ENCODE data around the gene TECPR2. TPM values are rescaled to one million over a fixed set of nuclear protein-coding genes. Genes with fewer than 3 reads are reported as not detected.

The TECPR2 gene
- total RNA-seq, 1 donor from 2014 or later: 19.9 TPM

DNA sequence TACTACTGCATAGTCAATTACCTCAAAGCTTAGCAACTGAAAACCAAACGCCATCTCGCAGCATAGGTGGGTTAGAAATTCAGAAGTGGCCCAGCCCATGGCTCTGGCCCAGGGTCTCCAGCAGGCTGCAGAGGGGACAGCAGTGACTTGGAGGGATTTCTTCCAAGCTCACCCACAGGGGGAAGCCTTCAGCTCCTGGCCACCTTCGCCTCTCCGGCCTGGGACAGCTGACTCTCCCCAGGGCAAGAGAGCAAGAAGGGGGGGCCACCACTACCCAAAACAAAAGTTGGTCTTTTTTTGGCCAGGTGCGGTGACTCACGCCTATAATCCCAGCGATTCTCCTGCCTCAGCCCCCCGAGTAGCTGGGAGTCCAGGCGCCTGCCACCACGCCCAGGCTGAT, 179.0 kb downstream of the TECPR2 start:
- Mint-ChIP-seq H3K4me3 (ENCODE audit: unreplicated experiment) (no peak overlapping the region), H3K27me3 (ENCODE audit: low read depth, unreplicated experiment) (peaks cover 25% of the 10 kb centered on the region), H3K36me3 (ENCODE audit: low read depth, unreplicated experiment) (no peaks in the 10 kb centered on the region), H3K9me3 (ENCODE audit: unreplicated experiment) (no peaks in the 10 kb centered on the region), H3K4me1 (ENCODE audit: low read depth, unreplicated experiment) (peaks cover 4% of the 10 kb centered on the region), H3K27ac (ENCODE audit: unreplicated experiment) (no peak overlapping the region)
- DNase-seq (ENCODE audit: low read depth) (no peak), FAIRE-seq (no peak)
- Histone ChIP-seq H3K4me2 (ENCODE audit: low read length) (no peak overlapping the region), H3K4me3 (ENCODE audit: insufficient read depth, low read depth, low read length) (no peak overlapping the region), H2AFZ (ENCODE audit: low read depth, low read length) (no peak overlapping the region), H3K9ac (ENCODE audit: low read length) (no peak overlapping the region), H3K9me3 (ENCODE audit: insufficient read depth, low read depth, low read length) (no peaks in the 10 kb centered on the region), H3K36me3 (ENCODE audit: insufficient read depth, low read length) (no peaks in the 10 kb centered on the region), H3K79me2 (ENCODE audit: insufficient read depth, low read length) (no peaks in the 10 kb centered on the region), H3K27ac (ENCODE audit: low read depth, low read length) (no peak overlapping the region), H4K20me1 (ENCODE audit: insufficient read depth, low read length) (no peaks in the 10 kb centered on the region), H3K4me1 (ENCODE audit: insufficient read depth, low read length) (peaks cover 25% of the 10 kb centered on the region), H3K27me3 (ENCODE audit: insufficient read depth, low read length) (peaks cover 16% of the 10 kb centered on the region)
- no peak for TF ChIP-seq EZH2 (IDR thresholded peaks at IDR 0.05; ENCODE audit: insufficient read depth, low read length)
- TF ChIP-seq, protein P1, sequence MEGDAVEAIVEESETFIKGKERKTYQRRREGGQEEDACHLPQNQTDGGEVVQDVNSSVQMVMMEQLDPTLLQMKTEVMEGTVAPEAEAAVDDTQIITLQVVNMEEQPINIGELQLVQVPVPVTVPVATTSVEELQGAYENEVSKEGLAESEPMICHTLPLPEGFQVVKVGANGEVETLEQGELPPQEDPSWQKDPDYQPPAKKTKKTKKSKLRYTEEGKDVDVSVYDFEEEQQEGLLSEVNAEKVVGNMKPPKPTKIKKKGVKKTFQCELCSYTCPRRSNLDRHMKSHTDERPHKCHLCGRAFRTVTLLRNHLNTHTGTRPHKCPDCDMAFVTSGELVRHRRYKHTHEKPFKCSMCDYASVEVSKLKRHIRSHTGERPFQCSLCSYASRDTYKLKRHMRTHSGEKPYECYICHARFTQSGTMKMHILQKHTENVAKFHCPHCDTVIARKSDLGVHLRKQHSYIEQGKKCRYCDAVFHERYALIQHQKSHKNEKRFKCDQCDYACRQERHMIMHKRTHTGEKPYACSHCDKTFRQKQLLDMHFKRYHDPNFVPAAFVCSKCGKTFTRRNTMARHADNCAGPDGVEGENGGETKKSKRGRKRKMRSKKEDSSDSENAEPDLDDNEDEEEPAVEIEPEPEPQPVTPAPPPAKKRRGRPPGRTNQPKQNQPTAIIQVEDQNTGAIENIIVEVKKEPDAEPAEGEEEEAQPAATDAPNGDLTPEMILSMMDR (IDR thresholded peaks at IDR 0.05; ENCODE audit: insufficient read depth, low read depth, low read length): no peak

DNA sequence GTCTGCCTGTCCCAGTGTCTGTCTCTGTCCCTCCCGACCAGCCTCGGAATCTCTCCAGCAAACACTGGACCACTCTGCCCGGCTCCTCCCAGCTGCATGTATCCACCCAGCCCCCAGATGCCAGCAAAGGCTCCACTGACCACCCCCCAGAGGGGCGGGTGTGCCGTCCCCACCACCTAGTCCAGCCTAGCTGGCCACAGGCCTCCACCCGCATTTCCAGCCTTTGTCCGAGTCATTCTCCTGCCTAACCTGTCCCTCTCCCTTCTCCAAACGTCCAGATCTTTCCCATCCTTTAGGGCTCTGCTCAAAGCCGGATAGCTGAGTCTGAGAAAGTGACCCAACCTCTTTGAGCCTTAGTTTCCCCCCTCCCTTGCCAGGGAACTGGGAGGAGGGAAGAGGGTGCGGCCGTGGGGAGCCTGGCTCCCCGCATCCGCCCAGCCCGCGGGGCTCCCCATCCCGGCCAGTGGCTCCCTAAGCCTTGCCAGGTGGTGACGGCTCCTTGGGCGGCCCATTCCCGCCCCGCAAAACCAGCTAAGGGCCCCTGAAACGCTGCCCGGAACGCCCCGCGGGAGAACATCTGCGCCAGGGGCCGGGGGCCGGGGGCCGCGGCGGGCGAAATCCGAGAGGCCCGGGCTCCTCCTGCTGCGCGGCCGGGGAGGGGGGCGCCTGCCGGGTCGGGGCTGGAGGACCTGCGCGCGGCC, 181.5 kb downstream of the TECPR2 start:
- no peak for TF ChIP-seq EZH2 (IDR thresholded peaks at IDR 0.05; ENCODE audit: insufficient read depth, low read length)
- TF ChIP-seq, protein P1 (IDR thresholded peaks at IDR 0.05; ENCODE audit: insufficient read depth, low read depth, low read length): no peak
- Histone ChIP-seq H3K36me3 (ENCODE audit: insufficient read depth, low read length) (no peaks in the 10 kb centered on the region), H3K4me3 (ENCODE audit: insufficient read depth, low read depth, low read length) (no peak overlapping the region), H3K9me3 (ENCODE audit: insufficient read depth, low read depth, low read length) (no peaks in the 10 kb centered on the region), H3K27ac (ENCODE audit: low read depth, low read length) (no peak overlapping the region), H3K79me2 (ENCODE audit: insufficient read depth, low read length) (no peaks in the 10 kb centered on the region), H4K20me1 (ENCODE audit: insufficient read depth, low read length) (no peaks in the 10 kb centered on the region), H2AFZ (ENCODE audit: low read depth, low read length) (no peak overlapping the region), H3K27me3 (ENCODE audit: insufficient read depth, low read length) (peaks cover 20% of the 10 kb centered on the region), H3K4me1 (ENCODE audit: insufficient read depth, low read length) (peaks cover 22% of the 10 kb centered on the region), H3K4me2 (ENCODE audit: low read length) (peak overlapping the region; percentile 20), H3K9ac (ENCODE audit: low read length) (no peak overlapping the region)
- H3K4me3 Mint-ChIP-seq (ENCODE audit: unreplicated experiment): no peak overlapping the region
- H3K27me3 Mint-ChIP-seq (ENCODE audit: low read depth, unreplicated experiment): peaks cover 35% of the 10 kb centered on the region
- peaks cover 4% of the 10 kb centered on the region for H3K4me1 Mint-ChIP-seq (ENCODE audit: low read depth, unreplicated experiment)
- no peak overlapping the region for H3K27ac Mint-ChIP-seq (ENCODE audit: unreplicated experiment)
- no peak for FAIRE-seq
- no peak for DNase-seq (ENCODE audit: low read depth)
- no peaks in the 10 kb centered on the region for H3K9me3 Mint-ChIP-seq (ENCODE audit: unreplicated experiment)
- no peaks in the 10 kb centered on the region for H3K36me3 Mint-ChIP-seq (ENCODE audit: low read depth, unreplicated experiment)

DNA sequence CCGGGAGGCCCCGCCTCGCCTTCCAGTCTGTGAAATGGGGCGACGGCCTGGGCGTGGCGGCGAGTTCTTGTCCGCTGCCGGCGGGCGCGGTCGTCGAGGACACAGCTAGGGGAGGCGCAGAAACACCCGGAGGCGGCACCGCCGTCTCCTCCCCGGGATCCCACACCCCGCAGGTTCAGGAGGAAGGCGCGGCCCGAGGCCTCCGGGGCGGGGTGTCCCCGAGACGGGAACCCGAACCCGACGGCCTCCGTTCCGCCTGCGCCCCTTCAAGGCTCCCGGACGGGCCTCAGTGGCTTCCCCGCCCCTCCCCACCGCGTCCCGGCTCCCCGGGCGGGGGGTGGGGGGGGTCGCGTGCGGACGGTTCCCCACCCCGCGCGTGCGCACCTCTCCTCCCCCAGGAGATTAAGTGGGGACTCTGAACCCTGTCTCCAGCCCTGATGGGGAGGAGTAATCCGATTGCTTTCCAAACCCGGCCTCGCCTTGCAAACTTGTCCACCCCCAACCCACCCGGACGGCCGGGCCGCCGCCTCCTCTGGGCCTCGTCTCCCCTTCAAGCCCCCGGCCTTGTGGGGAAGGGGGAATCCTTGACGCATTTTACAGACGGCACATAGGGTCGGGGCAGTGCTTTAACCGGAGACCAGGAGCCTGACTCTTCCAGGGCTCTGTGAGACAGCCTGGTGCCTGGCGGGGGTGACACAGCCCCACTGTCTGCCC, 182.2 kb downstream of the TECPR2 start:
- H3K27ac Mint-ChIP-seq (ENCODE audit: unreplicated experiment): no peak overlapping the region
- Histone ChIP-seq H2AFZ (ENCODE audit: low read depth, low read length) (peak overlapping the region; percentile 10), H3K4me2 (ENCODE audit: low read length) (peak overlapping the region; percentile 20), H3K4me3 (ENCODE audit: insufficient read depth, low read depth, low read length) (no peak overlapping the region), H3K79me2 (ENCODE audit: insufficient read depth, low read length) (no peaks in the 10 kb centered on the region), H3K9me3 (ENCODE audit: insufficient read depth, low read depth, low read length) (no peaks in the 10 kb centered on the region), H3K27ac (ENCODE audit: low read depth, low read length) (no peak overlapping the region), H3K36me3 (ENCODE audit: insufficient read depth, low read length) (no peaks in the 10 kb centered on the region), H3K27me3 (ENCODE audit: insufficient read depth, low read length) (peaks cover 20% of the 10 kb centered on the region), H3K9ac (ENCODE audit: low read length) (no peak overlapping the region), H3K4me1 (ENCODE audit: insufficient read depth, low read length) (peaks cover 16% of the 10 kb centered on the region), H4K20me1 (ENCODE audit: insufficient read depth, low read length) (no peaks in the 10 kb centered on the region)
- FAIRE-seq (no peak), DNase-seq (ENCODE audit: low read depth) (no peak)
- H3K9me3 Mint-ChIP-seq (ENCODE audit: unreplicated experiment): no peaks in the 10 kb centered on the region
- H3K4me1 Mint-ChIP-seq (ENCODE audit: low read depth, unreplicated experiment): peaks cover 4% of the 10 kb centered on the region
- H3K27me3 Mint-ChIP-seq (ENCODE audit: low read depth, unreplicated experiment): peaks cover 35% of the 10 kb centered on the region
- TF ChIP-seq EZH2 (IDR thresholded peaks at IDR 0.05; ENCODE audit: insufficient read depth, low read length): peak; percentile 87
- TF ChIP-seq, protein P1 (IDR thresholded peaks at IDR 0.05; ENCODE audit: insufficient read depth, low read depth, low read length): no peak
- no peaks in the 10 kb centered on the region for H3K36me3 Mint-ChIP-seq (ENCODE audit: low read depth, unreplicated experiment)
- no peak overlapping the region for H3K4me3 Mint-ChIP-seq (ENCODE audit: unreplicated experiment)

All from astrocyte (in vitro differentiated cells and primary cell).